Left lung (tissue), 10 donors: Measurements from ENCODE around the gene MRPS34. TPM values are rescaled to one million over a fixed set of nuclear protein-coding genes. Genes with fewer than 3 reads are reported as not detected.

Experiments
- ATAC-seq: fragments of 200-7000 bp; cut with Tn5 transposase; one replicate; pipeline ENCODE4 v1.9.1; 2020; ENCODE audit warnings: moderate library complexity
- DNase-seq, 4 donors: peaks; one replicate each; pipeline ENCODE4 v3.0.0-alpha.2; 2013 to 2020
- H3K27ac ChIP-seq, 2 donors: fragments of 200-600 bp; sonication (generic) in 1 of 2; one replicate each; pipeline versions ENCODE4 v1.5.0 to v1.8.0; 2020 to 2021
- H3K27me3 ChIP-seq, 2 donors: fragments of 200-600 bp; sonication (generic) in 1 of 2; one replicate each; pipeline versions ENCODE4 v1.5.0 to v1.8.0; 2020 to 2021
- H3K36me3 ChIP-seq, 2 donors: fragments of 200-600 bp; sonication (generic) in 1 of 2; one replicate each; pipeline versions ENCODE4 v1.5.0 to v1.8.0; 2020 to 2021
- H3K4me1 ChIP-seq, 2 donors: fragments of 200-600 bp; one replicate each; pipeline ENCODE4 v1.8.0; 2021
- H3K4me3 ChIP-seq, 2 donors: fragments of 200-600 bp; sonication (generic) in 1 of 2; one replicate each; pipeline versions ENCODE4 v1.5.0 to v1.8.0; 2020 to 2021; ENCODE audit warnings: mild to moderate bottlenecking in 1 of 2
- H3K9me3 ChIP-seq, 2 donors: fragments of 200-600 bp; sonication (generic) in 1 of 2; one replicate each; pipeline versions ENCODE4 v1.5.0 to v1.8.0; 2020 to 2021
- CTCF ChIP-seq, 2 donors: fragments of 200-600 bp; sonication (generic) in 1 of 2; IDR thresholded peaks; one replicate each; pipeline versions ENCODE4 v1.5.0 to v1.8.0; 2021; ENCODE audit warnings: antibody characterized with exemption in 2 of 2
- intact Hi-C, 2 donors: fragments of 100-400 bp; cut with DNase I; formaldehyde crosslinking; loops; one replicate each; pipeline versions ENCODE4 v1.11.2 to v1.14.2; 2022
- microRNA-seq, 2 donors: library from miRNA; unstranded; fragments of <30 nt; microRNA quantifications; one replicate each; pipeline ENCODE4, GENCODE V29; 2019
- polyA plus RNA-seq, 6 donors: library from polyadenylated mRNA; unstranded; fragments of 120-200 nt; gene quantifications; one replicate each; pipeline ENCODE4 v1.2.1, GENCODE V29; 2013; ENCODE audit not compliant: insufficient read length in 6 of 6
- total RNA-seq, 2 donors: library from RNA; stranded (reverse); fragmentation: NEBNext Ultra II Directional; extraction: Animal tissue kit (Norgen Biotek cat#: 25700); gene quantifications; one replicate each; pipeline ENCODE4 v1.2.1, GENCODE V29; 2021
- donor health status: DM: no; HTN: yes; CAD: no.
- donor health status: DM: no; HTN: no; CAD: no.

MRPS34 gene
- total and polyA plus RNA-seq, 8 donors: 47.5 to 91.5 (median 64.1) TPM

DNA sequence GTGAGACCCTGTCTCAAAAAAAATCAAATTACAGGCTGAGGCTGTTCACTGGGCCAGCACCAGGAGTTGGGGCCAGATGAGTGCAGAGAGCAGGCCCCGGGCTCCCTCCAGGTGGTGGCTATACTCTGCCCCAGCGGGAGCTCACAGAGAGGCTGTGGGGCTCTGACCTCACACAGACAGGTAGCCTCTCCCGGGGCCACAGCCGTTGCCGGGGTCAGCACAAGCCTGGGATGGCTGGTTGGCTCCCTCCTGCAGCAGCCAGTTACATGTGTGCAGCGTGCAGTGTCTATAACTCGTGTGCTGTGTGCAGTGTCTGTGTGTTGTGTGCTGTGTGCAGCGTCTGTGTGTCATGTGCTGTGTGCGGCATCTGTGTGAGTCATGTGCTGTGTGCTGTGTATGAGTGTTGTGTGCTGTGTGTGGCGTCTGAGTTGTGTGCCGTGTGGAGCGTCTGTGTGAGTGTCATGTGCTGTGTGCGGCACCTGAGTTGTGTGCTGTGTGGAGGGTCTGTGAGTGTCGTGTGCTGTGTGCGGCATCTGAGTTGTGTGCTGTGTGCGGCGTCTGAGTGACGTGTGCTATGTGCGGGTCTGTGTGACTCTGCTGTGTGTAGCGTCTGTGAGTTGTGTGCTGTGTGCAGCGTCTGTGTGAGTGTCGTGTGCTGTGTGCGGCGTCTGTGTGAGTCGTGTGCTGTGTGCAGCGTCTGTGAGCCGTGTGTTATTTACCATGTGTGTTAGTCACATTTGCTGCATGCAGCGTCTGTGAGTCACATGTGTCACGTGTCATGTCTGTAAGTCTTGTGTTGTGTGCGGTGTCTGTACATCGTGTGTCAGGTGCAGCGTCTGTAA lies 46.1 kb downstream of the MRPS34 start:
- Histone ChIP-seq H3K4me3 (no peak overlapping the region), H3K4me1 (peaks cover 12 to 20% of the 10 kb centered on the region in 2 donors), H3K27ac (no peak overlapping the region), H3K27me3 (no peaks in the 10 kb centered on the region), H3K9me3 (no peaks in the 10 kb centered on the region), H3K36me3 (peaks cover 0 to 60% of the 10 kb centered on the region in 2 donors)
- TF ChIP-seq CTCF (IDR thresholded peaks at IDR 0.05): no peak
- no peak for ATAC-seq
- intact Hi-C loops: no loop called here
- no peak for DNase-seq

GRCh38 chr16:1724491-1724890 lies 48.4 kb downstream of the MRPS34 start:
- Histone ChIP-seq H3K4me1 (peaks cover 15 to 44% of the 10 kb centered on the region in 2 donors), H3K9me3 (no peaks in the 10 kb centered on the region), H3K36me3 (peaks cover 0 to 40% of the 10 kb centered on the region in 2 donors), H3K27me3 (no peaks in the 10 kb centered on the region), H3K27ac (no peak overlapping the region), H3K4me3 (no peak overlapping the region)
- intact Hi-C loops: no loop called here
- DNase-seq (no peak), ATAC-seq (no peak)
- TF ChIP-seq CTCF (IDR thresholded peaks at IDR 0.05): no peak

DNA sequence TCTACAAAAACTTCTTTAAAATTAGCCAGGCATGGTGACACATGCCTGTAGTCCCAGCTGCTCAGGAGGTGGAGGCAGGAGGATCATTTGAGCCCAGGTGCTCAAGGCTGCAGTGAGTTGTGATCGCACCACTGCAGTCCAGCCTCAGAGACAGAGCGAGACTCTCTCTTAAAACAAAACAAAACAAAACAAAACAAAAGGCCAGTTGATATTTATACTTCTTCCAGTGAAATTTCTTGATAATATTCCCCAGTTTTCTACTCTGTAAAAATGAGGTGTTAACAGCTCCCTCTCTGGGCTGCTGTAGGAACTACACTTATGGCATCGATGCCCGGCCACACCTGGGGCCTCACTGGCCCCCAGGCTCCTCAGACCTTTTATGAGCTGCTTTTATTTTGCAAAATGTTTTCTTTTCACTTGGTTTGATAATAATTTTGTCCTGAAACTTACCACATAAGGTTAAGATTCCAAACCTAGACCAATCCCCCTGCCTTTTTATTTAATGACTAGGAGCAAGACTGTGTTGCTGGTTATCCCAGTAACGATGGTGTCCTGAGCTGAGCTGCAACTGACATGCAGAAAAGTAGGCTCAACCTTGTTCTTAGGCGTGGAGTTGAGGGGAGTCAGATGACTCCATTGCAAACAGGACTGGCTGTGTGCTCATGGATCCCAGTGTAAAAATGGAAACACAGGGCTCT lies 49.3 kb downstream of the MRPS34 start:
- H3K36me3 ChIP-seq: peaks cover 0 to 32% of the 10 kb centered on the region in 2 donors
- TF ChIP-seq CTCF (IDR thresholded peaks at IDR 0.05): peak; percentile 83
- H3K4me1 ChIP-seq: peaks cover 15 to 49% of the 10 kb centered on the region in 2 donors
- H3K9me3 ChIP-seq: no peaks in the 10 kb centered on the region
- ATAC-seq: peak; percentile 58
- H3K27me3 ChIP-seq: no peaks in the 10 kb centered on the region
- H3K27ac ChIP-seq: peak overlapping the region in 1 of 2 donors; percentile 82
- no peak for DNase-seq
- H3K4me3 ChIP-seq: no peak overlapping the region
- intact Hi-C loops: no loop called here

Small RNAs within 50 kb of the gene (microRNA-seq; reads per million reads assigned to microRNA genes)
- gene MIR3177: 1.2 to 1.8 reads per million in 2 donors

Other genes with a start within 250 kb of the MRPS34 start
- gene TMEM204, start 239.5 kb downstream of the MRPS34 start, total RNA-seq: 10 to 100 TPM; 26.6 to 28.7 TPM
- gene TMEM204, start 239.5 kb downstream of the MRPS34 start, polyA plus RNA-seq: 10 to 100 TPM; 15.4 to 20.6 (median 19.0) TPM
- gene IFT140, start 161.1 kb downstream of the MRPS34 start, total RNA-seq: 10 to 100 TPM; 26.0 to 34.8 TPM
- gene IFT140, start 161.1 kb downstream of the MRPS34 start, polyA plus RNA-seq: 10 to 100 TPM; 30.9 to 36.0 (median 33.2) TPM
- 10 to 100 TPM; 17.3 to 18.9 TPM for gene CRAMP1, start 160.8 kb downstream of the MRPS34 start, total RNA-seq
- gene CRAMP1, start 160.8 kb downstream of the MRPS34 start, polyA plus RNA-seq: 10 to 100 TPM; 25.9 to 33.0 (median 26.9) TPM
- 10 to 100 TPM; 72.2 to 72.3 TPM for gene JPT2, start 94.9 kb downstream of the MRPS34 start, total RNA-seq
- 10 to 100 TPM; 64.8 to 79.5 (median 72.4) TPM for gene JPT2, start 94.9 kb downstream of the MRPS34 start, polyA plus RNA-seq
- gene MAPK8IP3, start 66.9 kb downstream of the MRPS34 start, total RNA-seq: 10 to 100 TPM; 51.7 to 66.0 TPM
- gene MAPK8IP3, start 66.9 kb downstream of the MRPS34 start, polyA plus RNA-seq: 10 to 100 TPM; 48.1 to 85.9 (median 71.8) TPM
- 10 to 100 TPM; 54.6 to 62.9 TPM for gene NME3, start 1.6 kb downstream of the MRPS34 start, total RNA-seq
- 10 to 100 TPM; 19.9 to 43.8 (median 30.2) TPM for gene NME3, start 1.6 kb downstream of the MRPS34 start, polyA plus RNA-seq
- gene EME2, start 324 bp downstream of the MRPS34 start, total RNA-seq: 10 to 100 TPM; 19.2 to 25.3 TPM
- 10 to 100 TPM in 1 of 6 donors, 1 to 10 TPM in 5; 7.0 to 12.2 (median 8.7) TPM for gene EME2, start 324 bp downstream of the MRPS34 start, polyA plus RNA-seq
- 10 to 100 TPM; 30.5 to 36.2 TPM for gene SPSB3, start 9.4 kb upstream of the MRPS34 start, total RNA-seq
- gene SPSB3, start 9.4 kb upstream of the MRPS34 start, polyA plus RNA-seq: 10 to 100 TPM; 23.6 to 40.0 (median 33.0) TPM
- 10 to 100 TPM; 44.0 to 47.9 TPM for gene NUBP2, start 9.8 kb upstream of the MRPS34 start, total RNA-seq
- 10 to 100 TPM; 32.6 to 56.4 (median 41.0) TPM for gene NUBP2, start 9.8 kb upstream of the MRPS34 start, polyA plus RNA-seq
- gene IGFALS, start 20.6 kb upstream of the MRPS34 start, total RNA-seq: 1 to 10 TPM in 1 of 2 donors, under 1 TPM in 1; 0.37 to 2.2 TPM
- 1 to 10 TPM; 1.8 to 3.3 (median 2.6) TPM for gene IGFALS, start 20.6 kb upstream of the MRPS34 start, polyA plus RNA-seq
- 10 to 100 TPM; 47.1 to 62.0 TPM for gene HAGH, start 53.7 kb upstream of the MRPS34 start, total RNA-seq
- gene HAGH, start 53.7 kb upstream of the MRPS34 start, polyA plus RNA-seq: 10 to 100 TPM; 21.0 to 29.9 (median 24.9) TPM
- gene FAHD1, start 54.1 kb upstream of the MRPS34 start, total RNA-seq: 10 to 100 TPM; 20.9 to 22.4 TPM
- 10 to 100 TPM; 17.4 to 23.2 (median 19.0) TPM for gene FAHD1, start 54.1 kb upstream of the MRPS34 start, polyA plus RNA-seq
- gene MEIOB, start 99.0 kb upstream of the MRPS34 start, total RNA-seq: not detected
- under 1 TPM; 0.37 to 0.75 (median 0.59) TPM for gene MEIOB, start 99.0 kb upstream of the MRPS34 start, polyA plus RNA-seq
- gene HS3ST6, start 145.3 kb upstream of the MRPS34 start, total RNA-seq: 1 to 10 TPM in 1 of 2 donors, not detected in 1; 1.4 TPM
- under 1 TPM in 3 of 6 donors, not detected in 3; 0.13 to 0.21 (median 0.15) TPM for gene HS3ST6, start 145.3 kb upstream of the MRPS34 start, polyA plus RNA-seq
- 10 to 100 TPM; 26.1 to 66.7 TPM for gene MSRB1, start 170.1 kb upstream of the MRPS34 start, total RNA-seq
- gene MSRB1, start 170.1 kb upstream of the MRPS34 start, polyA plus RNA-seq: 10 to 100 TPM in 5 of 6 donors, 1 to 10 TPM in 1; 9.8 to 15.5 (median 14.4) TPM
- under 1 TPM in 1 of 2 donors, not detected in 1; 0.13 TPM for gene RPL3L, start 181.6 kb upstream of the MRPS34 start, total RNA-seq
- under 1 TPM in 5 of 6 donors, not detected in 1; 0.11 to 0.20 (median 0.16) TPM for gene RPL3L, start 181.6 kb upstream of the MRPS34 start, polyA plus RNA-seq
- gene NDUFB10, start 186.4 kb upstream of the MRPS34 start, total RNA-seq: 100 to 1,000 TPM in 1 of 2 donors, 10 to 100 TPM in 1; 97.8 to 102 TPM
- gene NDUFB10, start 186.4 kb upstream of the MRPS34 start, polyA plus RNA-seq: 10 to 100 TPM; 77.6 to 96.8 (median 90.0) TPM
- 1,000 to 10,000 TPM; 1,832 to 2,162 TPM for gene RPS2, start 191.7 kb upstream of the MRPS34 start, total RNA-seq
- gene RPS2, start 191.7 kb upstream of the MRPS34 start, polyA plus RNA-seq: 1,000 to 10,000 TPM; 2,190 to 2,607 (median 2,300) TPM
- gene RNF151, start 193.7 kb upstream of the MRPS34 start, total RNA-seq: not detected
- under 1 TPM in 1 of 6 donors, not detected in 5; 0.17 TPM for gene RNF151, start 193.7 kb upstream of the MRPS34 start, polyA plus RNA-seq
- gene TBL3, start 198.9 kb upstream of the MRPS34 start, total RNA-seq: 10 to 100 TPM; 25.8 to 30.9 TPM
- 10 to 100 TPM; 27.2 to 38.8 (median 31.8) TPM for gene TBL3, start 198.9 kb upstream of the MRPS34 start, polyA plus RNA-seq
- gene NOXO1, start 208.3 kb upstream of the MRPS34 start, total RNA-seq: 1 to 10 TPM; 4.4 to 5.6 TPM
- gene NOXO1, start 208.3 kb upstream of the MRPS34 start, polyA plus RNA-seq: under 1 TPM in 4 of 6 donors, not detected in 2; 0.30 to 0.78 (median 0.46) TPM
- 10 to 100 TPM; 25.8 to 26.1 TPM for gene GFER, start 211.1 kb upstream of the MRPS34 start, total RNA-seq
- gene GFER, start 211.1 kb upstream of the MRPS34 start, polyA plus RNA-seq: 10 to 100 TPM; 15.7 to 21.5 (median 19.1) TPM
- under 1 TPM; 0.31 to 0.32 TPM for gene SYNGR3, start 216.8 kb upstream of the MRPS34 start, total RNA-seq
- gene SYNGR3, start 216.8 kb upstream of the MRPS34 start, polyA plus RNA-seq: under 1 TPM; 0.21 to 0.93 (median 0.42) TPM
- 10 to 100 TPM; 31.5 to 45.9 TPM for gene ZNF598, start 236.7 kb upstream of the MRPS34 start, total RNA-seq
- 10 to 100 TPM; 15.2 to 27.8 (median 20.9) TPM for gene ZNF598, start 236.7 kb upstream of the MRPS34 start, polyA plus RNA-seq
- 1 to 10 TPM in 1 of 2 donors, under 1 TPM in 1; 0.94 to 3.1 TPM for gene NPW, start 246.7 kb upstream of the MRPS34 start, total RNA-seq
- 1 to 10 TPM; 1.7 to 5.4 (median 2.7) TPM for gene NPW, start 246.7 kb upstream of the MRPS34 start, polyA plus RNA-seq